GM12892 (cell line): Measurements from ENCODE around the gene ZNF554.

Source experiments
- POLR2A ChIP-seq: IDR thresholded peaks from 2 replicates; pipeline ENCODE4 v1.6.1; 2011; ENCODE audit warnings: low read depth, low read length, control low read depth
- POLR2AphosphoS5 ChIP-seq: IDR thresholded peaks from 2 replicates; pipeline ENCODE4 v1.6.1; 2011; ENCODE audit warnings: low read depth, low read length, control low read depth
- TAF1 ChIP-seq: IDR thresholded peaks from 2 replicates; pipeline ENCODE4 v1.6.1; 2011; ENCODE audit warnings: low read depth, mild to moderate bottlenecking, control low read depth, low read length, borderline replicate concordance

DNA sequence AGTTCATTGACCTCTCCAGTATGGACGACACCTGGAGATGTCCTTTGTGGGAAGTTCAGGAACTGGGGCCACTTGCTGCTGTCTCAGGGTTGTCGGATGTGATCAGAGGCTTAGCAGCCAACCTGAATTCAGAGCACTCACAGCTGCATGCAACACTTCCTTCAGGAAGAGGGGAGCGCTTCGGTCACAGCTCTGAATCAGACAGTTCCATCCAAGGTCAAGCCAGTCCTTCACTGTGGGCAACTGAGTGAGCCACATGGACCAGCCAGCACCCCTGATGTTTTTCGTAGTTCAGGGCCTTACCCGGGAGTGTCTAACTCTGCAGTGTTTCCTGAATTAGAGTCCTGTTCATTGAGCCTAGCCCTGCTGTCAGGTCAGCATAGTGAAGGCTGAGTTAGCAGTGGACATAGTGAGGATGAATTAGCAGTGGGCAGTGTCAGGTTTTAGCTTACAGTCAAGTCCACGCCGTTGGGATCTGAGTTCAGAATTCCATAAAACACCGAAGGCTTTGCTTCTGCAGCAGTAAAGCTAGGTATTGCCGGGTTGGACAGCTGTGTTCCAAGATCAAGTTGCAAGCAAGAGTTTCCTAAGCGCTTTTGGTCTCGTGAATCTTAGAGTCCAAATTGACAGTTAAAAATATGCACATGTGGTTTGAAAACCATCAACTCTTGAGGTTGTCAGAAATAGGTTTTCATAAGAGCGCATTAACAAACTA is 26.7 kb downstream of the ZNF554 start:
- TF ChIP-seq POLR2AphosphoS5 = no peak
- no peak for TF ChIP-seq POLR2A
- no peak for TF ChIP-seq TAF1
